Activated CD4-positive, alpha-beta T cell treated with anti-CD3 and anti-CD28 coated beads, Interleukin-2, Interleukin-6, amounts not matched to agents 100 ng/mL and 50 ng/mL, durations not matched to agents 16 hours and 8 hours (primary cell): Measurements from ENCODE around the gene PET117.
"Not testable (repeated sequence)": the region's sequence is repeated elsewhere in the genome, so short reads cannot be mapped to it uniquely, and the experiment has no call there.

ENCODE experiments used
- DNase-seq: peaks from one replicate; pipeline ENCODE4 v3.0.0-alpha.2; 2020

Gene PET117, protein sequence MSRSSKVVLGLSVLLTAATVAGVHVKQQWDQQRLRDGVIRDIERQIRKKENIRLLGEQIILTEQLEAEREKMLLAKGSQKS

GRCh38 chr20:18137412-18138265, at the start of gene PET117, which contains the start of gene KAT14:
Gene PET117, plus strand, starts transcription at chr20:18137863. Its CDS starts 93 bp downstream, at chr20:18137956.
Gene KAT14, plus strand, starts transcription at chr20:18137863. Its CDS starts 4,798 bp downstream, at chr20:18142661.
- peak; percentile 93 for DNase-seq

GRCh38 chr20:18088298-18088697, 49.4 kb upstream of the PET117 start:
- DNase-seq: not testable (repeated sequence)

- not testable (repeated sequence) for DNase-seq
Measured at GRCh38 chr20:18088841-18089240, 48.8 kb upstream of the PET117 start.

DNA sequence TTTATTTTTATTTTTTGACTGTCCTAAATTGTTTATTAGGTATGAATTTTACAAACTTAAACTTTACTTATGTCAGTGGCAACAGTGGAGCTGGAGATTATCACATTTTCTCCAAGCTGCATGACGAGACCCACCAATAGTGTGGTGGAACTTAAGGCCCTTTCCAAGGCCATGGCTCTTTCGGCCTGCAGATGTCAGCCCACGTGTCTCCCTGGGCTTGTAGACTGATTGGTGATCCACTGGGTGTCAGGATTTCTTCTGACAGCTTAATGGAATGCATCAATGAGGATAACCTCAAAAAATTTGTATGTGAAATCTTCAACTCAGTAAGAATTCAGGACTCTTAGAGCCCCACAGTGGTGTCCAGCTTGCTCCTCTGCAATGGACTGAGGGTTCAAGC, 47.6 kb upstream of the PET117 start:
- DNase-seq: no peak

DNA sequence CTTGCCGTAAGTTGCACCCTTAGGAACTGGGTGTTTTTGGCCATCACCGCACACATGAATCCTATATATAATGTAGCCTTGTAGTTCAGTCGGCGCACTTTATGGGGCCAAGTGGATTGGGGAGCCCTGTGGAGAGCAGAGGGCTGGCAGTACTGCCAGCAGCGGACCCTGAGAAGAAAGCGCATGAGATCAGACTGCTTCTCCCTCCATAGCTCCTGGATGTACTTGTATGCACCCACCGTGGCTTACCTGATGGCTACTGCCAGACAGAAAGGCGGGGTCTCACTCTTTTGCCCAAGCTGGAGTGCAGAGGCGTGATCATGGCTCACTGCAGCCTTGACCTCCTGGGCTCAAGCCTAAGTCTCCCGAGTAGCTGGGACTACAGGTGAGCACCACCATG, 47.2 kb upstream of the PET117 start:
- DNase-seq: no peak

- no peak for DNase-seq
Measured at GRCh38 chr20:18091623-18092022, 46.0 kb upstream of the PET117 start.

DNA sequence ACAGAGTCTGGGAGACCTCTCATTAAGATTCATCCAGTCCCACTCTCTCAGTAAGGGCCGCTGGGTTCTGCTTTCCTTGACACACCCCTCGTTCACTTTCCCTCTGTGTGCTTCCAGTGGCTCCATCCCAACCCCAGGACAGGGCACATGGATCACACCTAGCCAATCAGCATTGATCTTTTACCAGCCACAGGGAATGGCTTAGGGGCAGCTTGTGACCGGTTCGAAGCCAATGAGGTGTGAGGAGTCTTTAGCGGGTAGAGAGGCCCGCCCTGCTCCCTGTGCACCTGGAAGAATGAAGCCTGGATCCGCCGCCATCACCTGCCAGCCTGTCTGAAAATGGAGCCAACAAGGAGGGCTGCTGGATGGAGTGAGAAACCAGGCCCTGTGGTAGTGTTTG, 44.8 kb upstream of the PET117 start:
- no peak for DNase-seq

DNA sequence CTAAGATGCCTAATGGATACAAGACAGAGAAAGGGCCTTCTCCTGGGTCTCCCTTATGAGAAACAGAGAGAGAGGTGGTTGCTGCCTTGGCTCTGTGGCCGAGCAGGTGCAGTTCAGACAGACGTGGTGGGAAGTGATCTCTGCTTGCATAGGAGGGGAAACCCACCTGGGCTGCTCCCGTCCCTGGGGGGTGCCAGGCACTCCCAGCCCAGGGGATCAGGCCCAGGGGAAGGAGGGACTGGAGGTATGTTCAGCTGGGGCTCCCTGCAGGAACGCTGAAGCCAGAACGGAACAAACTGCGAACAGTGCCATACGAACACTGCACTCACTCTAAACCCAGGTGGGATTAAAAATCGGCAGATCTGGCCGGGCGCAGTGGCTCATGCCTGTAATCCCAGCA, 44.3 kb upstream of the PET117 start:
- DNase-seq: no peak

GRCh38 chr20:18094191-18094590, 43.5 kb upstream of the PET117 start:
- no peak for DNase-seq

- DNase-seq: not testable (repeated sequence)
Measured at GRCh38 chr20:18100569-18100968, 37.1 kb upstream of the PET117 start.

GRCh38 chr20:18101125-18101810, 36.4 kb upstream of the PET117 start:
- DNase-seq: no peak

DNA sequence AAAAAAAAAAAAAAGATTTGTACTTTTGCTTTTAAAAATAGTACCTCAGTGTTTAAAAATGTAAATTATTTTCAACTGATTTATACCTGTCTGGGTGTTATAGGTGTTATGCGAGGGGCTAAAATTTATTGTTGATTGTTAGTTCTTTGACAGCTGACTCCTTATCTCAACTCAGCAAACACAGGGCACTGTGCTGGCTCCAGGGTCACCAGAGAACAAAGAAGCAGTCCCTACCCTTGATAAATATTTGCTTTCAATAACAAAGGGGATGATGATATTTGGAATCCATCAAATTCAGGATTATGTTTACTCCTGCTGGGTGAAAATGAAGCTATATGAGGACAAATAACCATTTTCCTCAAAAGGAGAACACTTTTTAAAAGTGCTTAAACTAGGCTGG, 34.2 kb upstream of the PET117 start:
- DNase-seq: no peak

- no peak for DNase-seq
Measured at GRCh38 chr20:18108326-18108725, 29.3 kb upstream of the PET117 start.

DNA sequence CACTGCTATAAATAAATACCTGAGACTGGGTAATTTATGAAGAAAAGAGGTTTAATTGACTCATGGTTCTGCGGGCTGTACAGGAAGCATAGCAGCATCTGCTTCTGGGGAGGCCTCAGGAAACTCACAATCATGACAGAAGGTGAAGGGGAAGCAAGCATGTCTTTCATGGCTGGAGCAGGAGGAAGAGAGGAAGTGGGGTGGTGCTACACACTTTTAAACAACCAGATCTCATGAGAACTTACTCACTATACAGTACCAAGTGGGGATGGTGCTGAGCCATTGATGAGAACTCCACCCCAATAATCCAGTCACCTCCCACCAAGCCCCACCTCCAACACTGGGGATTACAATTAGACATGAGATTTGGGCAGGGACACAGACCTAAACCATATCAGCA, 9.1 kb upstream of the PET117 start:
- DNase-seq: peak; percentile 5

GRCh38 chr20:18132663-18133062, 5.0 kb upstream of the PET117 start:
- no peak for DNase-seq

GRCh38 chr20:18133962-18134361, 3.7 kb upstream of the PET117 start:
- no peak for DNase-seq

DNA sequence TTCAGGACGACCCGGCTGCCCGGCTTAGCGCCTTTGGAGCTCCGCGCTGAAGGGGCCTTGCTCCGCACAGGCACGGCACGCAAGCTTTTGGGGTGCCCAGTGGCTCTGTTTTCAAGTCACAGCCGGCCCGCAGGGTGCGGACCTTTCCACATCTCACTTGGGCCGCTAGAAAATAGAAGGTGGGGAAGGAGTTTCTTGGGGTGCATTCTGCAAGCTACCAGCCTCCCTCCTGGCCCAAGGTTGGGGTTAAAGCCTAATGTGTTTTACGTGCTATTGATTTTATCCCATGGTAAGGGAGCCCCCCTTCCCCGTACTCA, 561 bp downstream of the PET117 start:
- DNase-seq: no peak

DNA sequence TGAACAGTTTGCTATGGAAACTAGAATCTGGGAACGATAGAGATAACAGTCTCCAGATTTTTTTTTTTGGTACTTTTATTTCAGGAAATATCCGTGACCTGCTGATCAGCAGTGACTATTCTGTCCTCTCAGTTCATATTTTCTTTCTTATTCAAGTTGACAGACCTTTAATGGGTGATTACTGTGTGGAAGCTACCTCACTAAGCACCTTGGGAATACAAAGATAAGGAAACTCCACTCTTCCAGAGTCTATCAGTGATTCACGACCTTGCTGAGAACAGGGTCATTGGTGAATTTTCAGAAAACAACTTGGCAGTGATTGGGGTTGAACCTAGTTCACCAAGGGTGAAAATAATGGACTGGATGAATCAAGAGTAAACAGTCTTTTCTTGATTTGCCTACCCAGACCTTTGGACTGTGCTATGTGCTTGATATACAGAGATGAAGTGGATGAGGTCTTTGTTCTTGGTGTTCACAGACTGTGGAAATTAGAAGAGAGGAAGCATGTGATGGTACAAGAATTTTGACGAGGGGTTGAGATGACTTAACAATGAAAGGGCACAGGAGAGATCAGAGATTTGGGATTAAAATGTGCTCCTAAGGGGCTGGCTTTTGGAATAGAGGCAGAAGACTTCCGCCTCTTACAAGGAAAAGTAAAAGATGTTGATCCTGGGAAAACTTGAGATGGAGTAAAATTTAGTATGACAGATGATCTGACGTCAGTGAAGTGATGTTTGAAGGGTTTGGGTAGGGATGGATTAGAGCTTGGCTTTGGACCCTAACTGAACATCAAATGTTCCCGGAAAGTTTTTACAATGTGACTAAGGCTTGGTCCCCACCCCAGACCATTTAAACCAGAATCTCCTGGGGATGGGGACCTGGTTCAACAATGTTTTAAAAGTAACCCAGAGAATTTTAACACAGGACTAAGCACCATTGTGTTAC, 1.2 kb downstream of the PET117 start:
- DNase-seq: peak; percentile 14

DNA sequence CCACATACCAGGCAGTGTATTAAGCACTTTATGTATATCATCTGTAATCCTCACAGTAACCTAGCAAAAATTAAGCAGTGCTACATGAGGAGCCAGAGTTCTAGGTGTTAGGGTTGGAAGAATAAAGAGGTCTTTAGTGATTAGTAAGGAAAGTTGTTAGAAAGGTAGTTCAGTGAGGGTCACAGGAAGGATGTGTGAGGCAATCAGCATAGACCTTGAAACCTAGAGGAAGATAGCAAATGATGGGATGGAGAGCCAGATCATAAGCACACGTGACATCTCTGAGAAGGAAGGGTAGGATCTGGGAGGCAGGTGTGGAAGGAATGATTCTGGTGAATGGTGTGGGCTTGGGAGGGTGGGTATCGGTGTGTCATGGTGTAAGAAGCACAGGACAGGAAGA, 2.2 kb downstream of the PET117 start:
- DNase-seq: no peak

DNA sequence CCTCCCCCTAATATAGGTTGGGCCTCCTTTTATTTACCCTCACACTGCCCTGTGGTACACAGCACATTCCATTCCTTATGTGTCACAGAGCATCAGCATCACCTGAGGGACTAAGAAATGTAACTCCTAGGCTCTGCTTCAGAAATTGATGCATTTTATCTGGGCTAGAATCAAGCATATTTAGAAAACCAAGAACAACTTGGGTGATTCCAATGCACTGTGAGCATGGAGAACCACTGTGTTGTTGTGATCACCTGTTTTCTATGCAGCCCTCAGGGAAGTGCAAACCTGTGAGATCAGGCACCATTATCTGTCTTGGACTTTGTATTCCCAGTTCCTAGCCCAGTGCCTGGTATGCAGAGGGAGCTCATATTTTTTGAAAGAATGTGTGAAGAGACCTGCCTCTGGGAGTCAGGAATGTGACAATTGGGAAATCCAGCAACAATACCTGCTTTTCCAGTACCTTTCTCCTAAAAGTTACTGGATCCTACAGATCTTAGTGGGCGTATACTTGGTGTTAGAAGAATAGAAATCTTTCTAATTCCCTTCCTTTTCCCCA, 7.0 kb downstream of the PET117 start:
- no peak for DNase-seq

GRCh38 chr20:18154342-18154741, 16.7 kb downstream of the PET117 start:
- no peak for DNase-seq

DNA sequence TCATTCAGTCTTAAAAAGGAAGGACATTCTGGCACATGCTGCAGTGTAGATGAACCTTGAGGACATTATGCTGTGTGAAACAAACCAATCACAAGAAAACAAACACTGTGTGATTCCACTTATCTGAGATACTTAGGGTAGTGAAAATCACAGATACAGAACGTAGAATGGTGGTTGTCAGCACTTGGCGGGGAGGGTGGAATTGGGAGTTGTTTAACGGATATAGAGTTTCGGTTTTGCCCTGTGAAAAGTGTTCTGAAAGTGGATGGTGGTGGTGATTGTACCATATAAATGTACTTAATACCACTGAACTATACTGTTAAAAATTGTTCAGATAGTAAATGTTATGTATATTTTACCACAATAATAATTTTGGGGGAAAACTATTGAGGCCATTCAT, 18.4 kb downstream of the PET117 start:
- no peak for DNase-seq

GRCh38 chr20:18164356-18164755, 26.7 kb downstream of the PET117 start:
- no peak for DNase-seq
